GM12864 (cell line): Measurements from ENCODE around the gene SRM.

Experiments
- DNase-seq: peaks from one replicate; pipeline ENCODE4 v3.0.0-alpha.2; 2011; ENCODE audit warnings: low read depth
- H3K4me3 ChIP-seq: 2 replicates; pipeline ENCODE4 v1.5.1; 2011; ENCODE audit warnings: mild to moderate bottlenecking, low read depth, low read length, control low read depth
- CTCF ChIP-seq: IDR thresholded peaks from 2 replicates; pipeline ENCODE4 v1.5.1; 2011; ENCODE audit warnings: low read depth, mild to moderate bottlenecking, moderate library complexity, low read length, control low read depth, inconsistent platforms; ENCODE audit errors: missing control alignments

Gene SRM

GRCh38 chr1:11046625-11047365, 13.0 kb downstream of the SRM start, which contains the start of gene MASP2:
Gene MASP2 (minus strand): TSS chr1:11047239. CDS start chr1:11047207, 32 bp downstream.
- DNase-seq, result no peak

GRCh38 chr1:11046270-11046566, 13.6 kb downstream of the SRM start:
- no peak for DNase-seq
- H3K4me3 ChIP-seq, result no peak overlapping the region
- TF ChIP-seq CTCF, result no peak

More at GRCh38 chr1:11046625-11047365, 13.0 kb downstream of the SRM start, which contains the start of gene MASP2:
- no peak within 1 kb of the TSS for H3K4me3 ChIP-seq
- TF ChIP-seq CTCF, result no peak

GRCh38 chr1:11045428-11046269, 14.2 kb downstream of the SRM start:
- TF ChIP-seq CTCF, result no peak
- DNase-seq, result no peak
- no peak overlapping the region for H3K4me3 ChIP-seq

- TF ChIP-seq CTCF, result no peak
- no peak overlapping the region for H3K4me3 ChIP-seq
- no peak for DNase-seq
These were observed 14.9 kb downstream of the SRM start for GRCh38 chr1:11044849-11045427.

- no peak for DNase-seq
These were observed 15.6 kb downstream of the SRM start for GRCh38 chr1:11044086-11044848.

More at GRCh38 chr1:11044086-11044848, 15.6 kb downstream of the SRM start:
- H3K4me3 ChIP-seq, result no peak overlapping the region
- TF ChIP-seq CTCF, result no peak
